GM12878 (cell line): ENCODE measurements around the gene GHDC. TPM values are rescaled to one million over a fixed set of nuclear protein-coding genes. Genes with fewer than 3 reads are reported as not detected.

Experiments
- ATAC-seq: fragments of 200-7000 bp; cut with Tn5 transposase; 3 replicates; pipeline ENCODE4 v1.9.1; 2020; ENCODE audit warnings: mild to moderate bottlenecking, moderate library complexity
- BruUV-seq: library from RNA; stranded (reverse); fragments of 400-500 nt; replicated peaks from 2 replicates; lab custom pipeline; 2021; lab: Mats Ljungman, UMichigan
- CTCF ChIA-PET: fragments of 300-600 bp; sonication (Branson Sonifier 250); formaldehyde crosslinking; extraction: SDS; loops from one replicate; lab custom pipeline; 2021; ENCODE audit warnings: inconsistent platforms; lab: Yijun Ruan, JAX
- POLR2A ChIA-PET: fragments of 350-600 bp; formaldehyde crosslinking; extraction: SDS; loops from one replicate; lab custom pipeline; 2021; ENCODE audit warnings: inconsistent platforms; lab: Charles Lee
- RAD21 ChIA-PET: fragments of 300-600 bp; sonication (Branson Sonifier 250); formaldehyde crosslinking; loops from one replicate; lab custom pipeline; 2023; ENCODE audit warnings: antibody characterized with exemption; ENCODE audit not compliant: unreplicated experiment; lab: Charles Lee
- SMC1A ChIA-PET: fragments of 300-600 bp; sonication (Branson Sonifier 250); formaldehyde crosslinking; loops from one replicate; lab custom pipeline; 2023; ENCODE audit not compliant: unreplicated experiment, uncharacterized antibody; lab: Charles Lee
- DNase-seq: peaks from one replicate; pipeline ENCODE4 v3.0.0-alpha.2; 2011; ENCODE audit warnings: low read depth, low spot score
- FAIRE-seq: peaks from 3 replicates; lab custom pipeline; 2011; peaks lifted over from hg19 to GRCh38; lab: Jason Lieb, UNC
- H2AFZ ChIP-seq: 2 replicates; pipeline ENCODE4 v1.6.0; 2011; ENCODE audit warnings: low read depth, low read length, control low read depth; ENCODE audit not compliant: control insufficient read depth
- H3K27ac ChIP-seq: 2 replicates; pipeline ENCODE4 v1.5.1; 2011; ENCODE audit warnings: control low read depth; ENCODE audit not compliant: control insufficient read depth, insufficient read depth
- H3K27me3 ChIP-seq, 2 experiments: replicated peaks in 1 of 2; 2 replicates each; pipeline versions ENCODE4 v1.6.0 to v1.6.1; 2011; ENCODE audit warnings: low read length in 1 of 2; ENCODE audit not compliant: control insufficient read depth in 2 of 2, insufficient read depth in 2 of 2
- H3K36me3 ChIP-seq, 2 experiments: 2 replicates each; pipeline ENCODE4 v1.5.1; 2011; ENCODE audit warnings: low read length in 1 of 2; ENCODE audit not compliant: control insufficient read depth in 2 of 2, insufficient read depth in 2 of 2
- H3K4me1 ChIP-seq: 2 replicates; pipeline ENCODE4 v1.6.1; 2011; ENCODE audit warnings: mild to moderate bottlenecking, low read length, moderate library complexity, mixed read lengths; ENCODE audit not compliant: control insufficient read depth, insufficient read depth
- H3K4me2 ChIP-seq: 2 replicates; pipeline ENCODE4 v1.6.0; 2011; ENCODE audit warnings: control low read depth; ENCODE audit not compliant: control insufficient read depth, insufficient read depth
- H3K4me3 ChIP-seq: fragments of 200-600 bp; sonication (generic); 2 replicates; pipeline ENCODE4 v1.5.1; 2016
- H3K79me2 ChIP-seq: 2 replicates; pipeline ENCODE4 v1.6.0; 2011; ENCODE audit warnings: low read length; ENCODE audit not compliant: control insufficient read depth, insufficient read depth
- H3K9ac ChIP-seq: 2 replicates; pipeline ENCODE4 v1.8.0; 2011; ENCODE audit warnings: low read length, control low read depth, mixed read lengths; ENCODE audit not compliant: control insufficient read depth, insufficient read depth
- H3K9me3 ChIP-seq: replicated peaks from 3 replicates; pipeline ENCODE4 v1.5.1; 2011; ENCODE audit warnings: mild to moderate bottlenecking, low read length; ENCODE audit not compliant: control insufficient read depth, insufficient read depth
- H4K20me1 ChIP-seq: 2 replicates; pipeline ENCODE4 v1.6.0; 2011; ENCODE audit not compliant: control insufficient read depth, insufficient read depth
- ASH2L ChIP-seq: fragments of 300-600, 200-600 bp; sonication (generic); IDR thresholded peaks from 2 replicates; pipeline ENCODE4 v1.6.1; 2017; ENCODE audit warnings: low read depth, mild to moderate bottlenecking, borderline replicate concordance
- CHD2 ChIP-seq: IDR thresholded peaks from 2 replicates; pipeline ENCODE4 v1.6.1; 2011; ENCODE audit warnings: low read depth, low read length, improper control_type of control experiment, borderline replicate concordance
- IKZF1 ChIP-seq: fragments of 450-650 bp; conservative IDR thresholded peaks from 2 replicates; pipeline ENCODE4 v1.6.1; 2017; ENCODE audit warnings: antibody characterized with exemption, mild to moderate bottlenecking
- KDM1A ChIP-seq: fragments of 200-600 bp; sonication (generic); IDR thresholded peaks from 2 replicates; pipeline ENCODE4 v1.6.1; 2016; ENCODE audit warnings: borderline replicate concordance
- MTA3 ChIP-seq: IDR thresholded peaks from 2 replicates; pipeline ENCODE4 v1.6.1; 2012; ENCODE audit warnings: low read length, inconsistent platforms, borderline replicate concordance
- POLR2A ChIP-seq: IDR thresholded peaks from 2 replicates; pipeline ENCODE4 v1.6.1; 2011; ENCODE audit warnings: low read depth, mild to moderate bottlenecking, low read length
- SMARCA5 ChIP-seq: fragments of 450-650 bp; IDR thresholded peaks from 2 replicates; pipeline ENCODE4 v1.6.1; 2017; ENCODE audit warnings: mild to moderate bottlenecking
- SREBF2 ChIP-seq: IDR thresholded peaks from 2 replicates; pipeline ENCODE4 v1.6.1; 2012; ENCODE audit warnings: mild to moderate bottlenecking, low read length
- ZNF622 ChIP-seq: fragments of 450-650 bp; IDR thresholded peaks from 2 replicates; pipeline ENCODE4 v1.6.1; 2017; ENCODE audit warnings: mild to moderate bottlenecking, inconsistent platforms
- WGBS: methylation state at CpG from one replicate; pipeline ENCODE4 v1.1.6; 2016; ENCODE audit warnings: low lambda C conversion rate; ENCODE audit not compliant: insufficient replicate concordance, insufficient coverage; ENCODE audit errors: missing lambda C conversion rate; 5-methylcytosine and 5-hydroxymethylcytosine counted together
- in situ Hi-C: fragments of 300-500 bp; cut with MboI; formaldehyde crosslinking; loops from 9 replicates; pipeline ENCODE4 v1.14.3; 2018; ENCODE audit warnings: mixed read lengths
- intact Hi-C: fragments of 100-400 bp; cut with micrococcal nuclease; formaldehyde crosslinking; loops from one replicate; pipeline ENCODE4 v1.14.2; 2022; ENCODE audit not compliant: unreplicated experiment
- polyA plus RNA-seq, 11 experiments: library from polyadenylated mRNA; depleted of rRNA in 4 of 11; unstranded in 6 of 11; stranded (reverse) in 5 of 11; fragments of >200 nt; fragmentation: Nextera tagmentation in 4 of 11; fragmentation: Illumina TruSeq in 1 of 11; extraction: Ambion mirVana in 4 of 11; extraction: Trizol in 1 of 11; gene quantifications; 1 replicate in 1 of 11; 2 replicates in 10 of 11; pipeline versions ENCODE4 v1.2.1 to v1.2.3, GENCODE V29; 2011 to 2016; ENCODE audit warnings: inconsistent platforms in 2 of 11, missing spikeins in 2 of 11, low read depth in 1 of 11
- total RNA-seq, 4 experiments: library from RNA; depleted of rRNA in 3 of 4; stranded (reverse); fragments of >200 nt in 3 of 4; fragmentation: Illumina TruSeq in 1 of 4; extraction: Trizol in 1 of 4; gene quantifications; 2 replicates each; pipeline versions ENCODE4 v1.2.1 to v1.2.3, GENCODE V29; 2013 to 2021

Gene GHDC
- total and polyA plus RNA-seq, 10 of the 15 experiments (the other 5 are each of a cell fraction or from before 2014, with no cell fraction given) = 0.72 to 20.6 (median 12.9) TPM

DNA sequence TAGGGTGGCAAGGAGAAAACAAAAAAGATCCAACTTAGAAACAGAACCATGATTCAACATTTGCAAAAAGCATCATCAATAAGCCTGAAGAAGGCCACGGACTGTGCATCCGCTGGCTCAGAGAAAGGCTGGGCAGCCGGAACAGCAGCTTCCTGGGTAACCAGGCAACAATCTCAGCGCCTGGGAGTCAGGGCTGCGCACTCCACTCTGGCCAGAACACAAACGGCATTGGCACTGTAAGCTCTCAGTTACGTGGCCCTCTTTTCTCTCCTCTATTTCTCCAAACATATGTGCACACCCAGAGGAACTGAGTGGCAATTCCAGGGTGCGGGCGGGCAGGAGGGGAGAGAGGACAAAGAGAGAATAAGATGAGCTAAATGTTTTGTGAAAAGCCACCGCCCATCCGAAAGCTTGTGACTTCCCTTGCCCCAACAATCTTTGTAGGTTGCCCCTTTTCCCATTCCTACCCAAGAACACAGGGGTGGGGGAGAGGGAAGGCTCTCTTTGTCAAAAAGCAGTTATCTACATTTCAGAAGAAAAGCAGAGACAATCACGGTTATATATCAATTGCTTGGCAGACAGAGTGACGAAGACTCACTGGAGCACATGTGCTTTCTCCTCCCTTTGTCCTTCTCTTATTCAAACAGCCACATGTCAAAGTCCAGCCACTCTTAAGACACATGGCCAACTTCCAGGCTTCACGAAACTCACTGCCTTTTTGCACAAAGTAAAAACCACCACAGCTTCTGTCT, 6.6 kb upstream of the GHDC start:
- 93% methylated on average over 14 of the region's 14 CpGs for WGBS
- DNase-seq = no peak
- H2AFZ ChIP-seq = no peak overlapping the region
- no peak overlapping the region for H3K27ac ChIP-seq
- H3K4me3 ChIP-seq = no peak overlapping the region
- no peaks in the 10 kb centered on the region for H3K79me2 ChIP-seq
- H3K9me3 ChIP-seq = no peaks in the 10 kb centered on the region
- intact Hi-C loops = no loop called here
- H4K20me1 ChIP-seq = no peaks in the 10 kb centered on the region
- no peak for ATAC-seq
- no peak overlapping the region for H3K9ac ChIP-seq
- H3K27me3 ChIP-seq = no peaks in the 10 kb centered on the region
- H3K4me2 ChIP-seq = no peak overlapping the region
- in situ Hi-C loops = no loop called here
- BruUV-seq = no TSS peak
- FAIRE-seq = no peak
- TF ChIP-seq SMARCA5 (no peak), POLR2A (no peak), MTA3 (no peak), ASH2L (no peak), SREBF2 (no peak), ZNF622 (no peak), CHD2 (no peak), KDM1A (no peak), IKZF1 (no peak)
- TF ChIP-seq, all 136 proteins: peak for 0
- POLR2A ChIA-PET = no interaction called here
- Histone ChIP-seq H3K4me1 (no peaks in the 10 kb centered on the region; the same call in 1 of the 2 replicates), H3K36me3 (peaks cover 5 to 20% of the 10 kb centered on the region in 2 experiments; a peak in 3 of 4 replicates)
- RAD21 ChIA-PET = no interaction called here
- CTCF ChIA-PET = interaction anchor here (1.9 to 2.5 kb wide), 2 partner anchors 17 to 21 kb away, joined by 5 to 9 read pairs; partner anchors contain the start of gene HCRT
- SMC1A ChIA-PET = no interaction called here
